Natural killer cell treated with Interleukin-12 subunit alpha and Interleukin-12 subunit beta and Interleukin-15 and Interleukin-18, amount 100 ng/mL, for 72 hours (primary cell): ENCODE data around the gene WWTR1. TPM values are rescaled to one million over a fixed set of nuclear protein-coding genes. Genes with fewer than 3 reads are reported as not detected.

Experiments
- ATAC-seq, 2 donors: fragments of 150-1000 bp; cut with Tn5 transposase in 1 of 2; sonication (Bioruptor Pico), chemical (Tn5 transposase) in 1 of 2; 2 replicates each; pipeline ENCODE4 v1.10.0; 2021
- DNase-seq: peaks from one replicate; pipeline ENCODE4 v3.0.0; 2022; ENCODE audit warnings: low spot score
- H3K27ac Mint-ChIP-seq, 2 donors: 1 replicate in 1 of 2; 2 replicates in 1 of 2; pipeline ENCODE4 v1.8.0; 2022; ENCODE audit warnings: mixed read lengths in 2 of 2, mild to moderate bottlenecking in 1 of 2, moderate library complexity in 1 of 2
- H3K27me3 Mint-ChIP-seq, 2 donors: 1 replicate in 1 of 2; 2 replicates in 1 of 2; pipeline ENCODE4 v1.8.0; 2022; ENCODE audit warnings: mixed read lengths in 2 of 2
- H3K36me3 Mint-ChIP-seq: one replicate; pipeline ENCODE4 v1.8.0; 2022; ENCODE audit warnings: mixed read lengths
- H3K4me1 Mint-ChIP-seq, 2 donors: 1 replicate in 1 of 2; 2 replicates in 1 of 2; pipeline ENCODE4 v1.8.0; 2022; ENCODE audit warnings: low read depth in 2 of 2, mixed read lengths in 2 of 2, mild to moderate bottlenecking in 1 of 2
- H3K4me3 Mint-ChIP-seq: one replicate; pipeline ENCODE4 v1.8.0; 2022; ENCODE audit warnings: mixed read lengths
- H3K9me3 Mint-ChIP-seq: 2 replicates; pipeline ENCODE4 v1.8.0; 2022; ENCODE audit warnings: mixed read lengths
- total RNA-seq, 2 donors: library from RNA; stranded (reverse); gene quantifications; one replicate each; pipeline ENCODE4 v1.2.3, GENCODE V29; 2022

WWTR1 gene
- total RNA-seq, 2 donors from 2014 or later: 0.55 to 6.7 TPM

GRCh38 chr3:149667576-149667975 is 9.8 kb upstream of the WWTR1 start:
- DNase-seq: no peak
- Mint-ChIP-seq H3K27me3 (peaks cover 3 to 13% of the 10 kb centered on the region in 2 donors), H3K27ac (no peak overlapping the region), H3K36me3 (no peaks in the 10 kb centered on the region), H3K9me3 (no peaks in the 10 kb centered on the region), H3K4me1 (no peaks in the 10 kb centered on the region), H3K4me3 (no peak overlapping the region)
- no peak for ATAC-seq

GRCh38 chr3:149663966-149664365 is 6.1 kb upstream of the WWTR1 start:
- H3K27me3 Mint-ChIP-seq: peaks cover 8 to 25% of the 10 kb centered on the region in 2 donors
- DNase-seq (no peak), ATAC-seq (no peak)
- no peak overlapping the region for H3K27ac Mint-ChIP-seq
- no peak overlapping the region for H3K4me3 Mint-ChIP-seq
- H3K4me1 Mint-ChIP-seq: no peaks in the 10 kb centered on the region
- H3K9me3 Mint-ChIP-seq: no peaks in the 10 kb centered on the region
- no peaks in the 10 kb centered on the region for H3K36me3 Mint-ChIP-seq

GRCh38 chr3:149662240-149662887 is 4.5 kb upstream of the WWTR1 start:
- no peaks in the 10 kb centered on the region for H3K9me3 Mint-ChIP-seq
- ATAC-seq (no peak), DNase-seq (no peak)
- peaks cover 4 to 6% of the 10 kb centered on the region in 2 donors for H3K4me1 Mint-ChIP-seq
- no peak overlapping the region for H3K4me3 Mint-ChIP-seq
- peaks cover 9 to 27% of the 10 kb centered on the region in 2 donors for H3K27me3 Mint-ChIP-seq
- H3K36me3 Mint-ChIP-seq: no peaks in the 10 kb centered on the region
- no peak overlapping the region for H3K27ac Mint-ChIP-seq

- no peak overlapping the region for H3K27ac Mint-ChIP-seq
- no peak for ATAC-seq
- no peak for DNase-seq
- no peaks in the 10 kb centered on the region for H3K36me3 Mint-ChIP-seq
- peaks cover 22 to 37% of the 10 kb centered on the region in 2 donors for H3K27me3 Mint-ChIP-seq
- peaks cover 8 to 12% of the 10 kb centered on the region in 2 donors for H3K4me1 Mint-ChIP-seq
- no peak overlapping the region for H3K4me3 Mint-ChIP-seq
- no peaks in the 10 kb centered on the region for H3K9me3 Mint-ChIP-seq
Observed at GRCh38 chr3:149660462-149660861, 2.6 kb upstream of the WWTR1 start.

GRCh38 chr3:149658744-149659497 is 1.1 kb upstream of the WWTR1 start:
- DNase-seq (no peak), ATAC-seq (peak in 1 of 2 donors; percentile 1)
- Mint-ChIP-seq H3K4me3 (peak overlapping the region; percentile 96), H3K27me3 (peaks cover 22 to 44% of the 10 kb centered on the region in 2 donors), H3K9me3 (no peaks in the 10 kb centered on the region), H3K4me1 (peaks cover 8 to 12% of the 10 kb centered on the region in 2 donors), H3K27ac (peak overlapping the region in 1 of 2 donors; percentile 74), H3K36me3 (no peaks in the 10 kb centered on the region)

- H3K4me1 Mint-ChIP-seq: peaks cover 8 to 12% of the 10 kb centered on the region in 2 donors
- ATAC-seq (peak; percentile 66 to 69), DNase-seq (no peak)
- no peaks in the 10 kb centered on the region for H3K9me3 Mint-ChIP-seq
- H3K4me3 Mint-ChIP-seq: peak overlapping the region; percentile 96
- H3K27ac Mint-ChIP-seq: peak overlapping the region in 1 of 2 donors; percentile 74
- no peaks in the 10 kb centered on the region for H3K36me3 Mint-ChIP-seq
- H3K27me3 Mint-ChIP-seq: peaks cover 18 to 38% of the 10 kb centered on the region in 2 donors
Observed at GRCh38 chr3:149657321-149657925, 402 bp downstream of the WWTR1 start.

- no peaks in the 10 kb centered on the region for H3K9me3 Mint-ChIP-seq
- H3K27ac Mint-ChIP-seq: no peak overlapping the region
- peaks cover 18 to 40% of the 10 kb centered on the region in 2 donors for H3K27me3 Mint-ChIP-seq
- no peak for ATAC-seq
- no peak for DNase-seq
- peaks cover 8 to 12% of the 10 kb centered on the region in 2 donors for H3K4me1 Mint-ChIP-seq
- no peaks in the 10 kb centered on the region for H3K36me3 Mint-ChIP-seq
- H3K4me3 Mint-ChIP-seq: peak overlapping the region; percentile 96
Observed at GRCh38 chr3:149655826-149656574, 1.8 kb downstream of the WWTR1 start.

GRCh38 chr3:149654188-149654601 is 3.6 kb downstream of the WWTR1 start:
- Mint-ChIP-seq H3K36me3 (no peaks in the 10 kb centered on the region), H3K27ac (no peak overlapping the region), H3K9me3 (no peaks in the 10 kb centered on the region), H3K4me3 (no peak overlapping the region), H3K4me1 (peaks cover 8 to 12% of the 10 kb centered on the region in 2 donors), H3K27me3 (peaks cover 26 to 39% of the 10 kb centered on the region in 2 donors)
- DNase-seq: no peak
- ATAC-seq: no peak

GRCh38 chr3:149653564-149653963 is 4.3 kb downstream of the WWTR1 start:
- H3K27ac Mint-ChIP-seq: no peak overlapping the region
- ATAC-seq (no peak), DNase-seq (no peak)
- no peaks in the 10 kb centered on the region for H3K36me3 Mint-ChIP-seq
- peaks cover 26 to 35% of the 10 kb centered on the region in 2 donors for H3K27me3 Mint-ChIP-seq
- H3K4me1 Mint-ChIP-seq: peaks cover 8 to 9% of the 10 kb centered on the region in 2 donors
- H3K4me3 Mint-ChIP-seq: no peak overlapping the region
- no peaks in the 10 kb centered on the region for H3K9me3 Mint-ChIP-seq

- Mint-ChIP-seq H3K36me3 (no peaks in the 10 kb centered on the region), H3K4me3 (no peak overlapping the region), H3K9me3 (no peaks in the 10 kb centered on the region), H3K27me3 (peaks cover 26 to 33% of the 10 kb centered on the region in 2 donors), H3K4me1 (peaks cover 5 to 7% of the 10 kb centered on the region in 2 donors), H3K27ac (no peak overlapping the region)
- DNase-seq: no peak
- ATAC-seq: no peak
Observed at GRCh38 chr3:149653136-149653535, 4.7 kb downstream of the WWTR1 start.

GRCh38 chr3:149650828-149651227 is 7.0 kb downstream of the WWTR1 start:
- peaks cover 12 to 25% of the 10 kb centered on the region in 2 donors for H3K27me3 Mint-ChIP-seq
- no peak overlapping the region for H3K4me3 Mint-ChIP-seq
- DNase-seq (no peak), ATAC-seq (no peak)
- no peaks in the 10 kb centered on the region for H3K36me3 Mint-ChIP-seq
- H3K4me1 Mint-ChIP-seq: no peaks in the 10 kb centered on the region
- no peak overlapping the region for H3K27ac Mint-ChIP-seq
- no peaks in the 10 kb centered on the region for H3K9me3 Mint-ChIP-seq

- ATAC-seq (no peak), DNase-seq (no peak)
- Mint-ChIP-seq H3K27ac (no peak overlapping the region), H3K36me3 (no peaks in the 10 kb centered on the region), H3K9me3 (no peaks in the 10 kb centered on the region), H3K27me3 (peaks cover 12 to 26% of the 10 kb centered on the region in 2 donors), H3K4me3 (no peak overlapping the region), H3K4me1 (no peaks in the 10 kb centered on the region)
Observed at GRCh38 chr3:149648525-149648924, 9.3 kb downstream of the WWTR1 start.

GRCh38 chr3:149647812-149648211 is 10.0 kb downstream of the WWTR1 start:
- H3K36me3 Mint-ChIP-seq: no peaks in the 10 kb centered on the region
- no peaks in the 10 kb centered on the region for H3K9me3 Mint-ChIP-seq
- no peak overlapping the region for H3K27ac Mint-ChIP-seq
- ATAC-seq (no peak), DNase-seq (no peak)
- no peaks in the 10 kb centered on the region for H3K4me1 Mint-ChIP-seq
- H3K4me3 Mint-ChIP-seq: no peak overlapping the region
- peaks cover 12 to 26% of the 10 kb centered on the region in 2 donors for H3K27me3 Mint-ChIP-seq
